GM19099 (cell line): ENCODE measurements around the gene CEP20.

ENCODE experiments used
- POLR2A ChIP-seq: IDR thresholded peaks from 3 replicates; pipeline ENCODE4 v1.6.1; 2011; ENCODE audit warnings: low read depth; ENCODE audit not compliant: insufficient read length; ENCODE audit errors: extremely low read depth

The CEP20 gene

DNA sequence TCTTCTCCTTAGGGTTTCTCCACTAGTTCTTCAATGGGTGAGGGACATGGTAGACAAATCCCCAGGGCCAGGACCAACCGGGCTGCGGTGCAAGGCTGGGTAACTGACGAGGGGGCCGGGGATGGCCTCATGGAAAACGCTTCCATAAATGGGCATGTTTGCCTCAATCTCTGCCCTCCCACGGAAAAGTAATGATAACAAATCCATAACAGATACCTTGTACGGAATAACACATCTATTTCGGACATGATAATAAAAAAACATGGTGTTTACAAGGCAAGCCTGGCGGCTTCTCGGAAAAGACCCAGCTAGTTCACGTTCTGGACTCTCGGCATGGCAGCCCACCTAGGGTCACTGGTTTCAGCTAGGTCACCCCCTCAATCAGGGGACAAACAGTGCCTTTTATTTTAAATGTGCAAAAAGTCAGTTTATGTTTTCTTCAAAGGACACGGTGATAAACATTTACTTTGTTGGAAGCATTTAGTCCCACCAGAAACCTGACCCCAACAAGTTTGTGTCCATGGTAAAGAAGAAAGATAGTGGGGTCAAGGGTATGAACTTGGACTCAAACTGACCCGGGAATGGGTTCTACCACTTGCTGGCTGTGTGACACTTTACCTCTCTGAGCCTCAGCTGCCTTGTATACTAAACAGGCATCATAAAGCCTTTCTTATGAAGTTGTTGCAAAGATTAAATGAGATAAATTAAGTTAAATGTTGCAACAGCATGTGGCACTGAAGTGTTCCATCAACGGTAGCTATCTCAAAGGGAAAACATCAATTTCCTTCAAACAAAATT, 33.3 kb downstream of the CEP20 start:
- TF ChIP-seq POLR2A = no peak

DNA sequence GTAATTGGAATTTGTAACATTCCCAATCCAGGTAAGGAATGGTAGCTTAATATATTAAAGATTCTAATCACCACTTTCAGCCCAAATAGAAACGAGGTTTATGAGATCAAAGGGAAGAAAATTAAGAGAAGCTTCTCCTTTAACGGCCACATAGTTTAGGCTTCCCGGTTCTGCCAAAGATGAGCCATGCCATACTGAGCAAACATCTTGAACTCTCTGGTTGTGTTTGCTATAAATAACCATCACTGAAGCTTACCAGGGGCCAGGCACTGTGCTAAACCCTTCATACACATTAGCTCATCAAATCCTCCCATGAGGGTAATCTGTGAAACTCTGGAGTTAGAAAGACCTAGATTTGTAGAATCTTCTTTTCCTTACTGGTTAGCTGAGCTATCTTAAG, 34.3 kb downstream of the CEP20 start:
- TF ChIP-seq POLR2A = no peak

DNA sequence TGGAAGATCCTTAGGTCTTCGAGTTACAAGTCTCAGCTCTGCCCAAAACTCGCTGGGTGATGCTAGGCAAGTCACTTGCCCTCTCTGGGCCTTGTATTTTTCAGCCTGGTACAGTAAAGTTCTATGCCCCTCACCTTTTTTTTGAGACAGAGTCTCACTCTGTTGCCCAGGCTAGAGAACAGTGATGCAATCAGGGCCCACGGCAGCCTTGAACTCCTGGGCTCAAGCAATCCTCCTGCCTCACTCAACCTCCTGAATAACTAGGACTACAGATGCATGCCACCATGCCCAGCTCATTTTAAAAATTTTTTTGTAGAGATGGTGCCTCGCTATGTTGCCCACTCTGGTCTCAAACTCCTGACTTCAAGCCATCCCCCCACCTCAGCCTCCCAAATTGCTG, 35.4 kb downstream of the CEP20 start:
- no peak for TF ChIP-seq POLR2A

DNA sequence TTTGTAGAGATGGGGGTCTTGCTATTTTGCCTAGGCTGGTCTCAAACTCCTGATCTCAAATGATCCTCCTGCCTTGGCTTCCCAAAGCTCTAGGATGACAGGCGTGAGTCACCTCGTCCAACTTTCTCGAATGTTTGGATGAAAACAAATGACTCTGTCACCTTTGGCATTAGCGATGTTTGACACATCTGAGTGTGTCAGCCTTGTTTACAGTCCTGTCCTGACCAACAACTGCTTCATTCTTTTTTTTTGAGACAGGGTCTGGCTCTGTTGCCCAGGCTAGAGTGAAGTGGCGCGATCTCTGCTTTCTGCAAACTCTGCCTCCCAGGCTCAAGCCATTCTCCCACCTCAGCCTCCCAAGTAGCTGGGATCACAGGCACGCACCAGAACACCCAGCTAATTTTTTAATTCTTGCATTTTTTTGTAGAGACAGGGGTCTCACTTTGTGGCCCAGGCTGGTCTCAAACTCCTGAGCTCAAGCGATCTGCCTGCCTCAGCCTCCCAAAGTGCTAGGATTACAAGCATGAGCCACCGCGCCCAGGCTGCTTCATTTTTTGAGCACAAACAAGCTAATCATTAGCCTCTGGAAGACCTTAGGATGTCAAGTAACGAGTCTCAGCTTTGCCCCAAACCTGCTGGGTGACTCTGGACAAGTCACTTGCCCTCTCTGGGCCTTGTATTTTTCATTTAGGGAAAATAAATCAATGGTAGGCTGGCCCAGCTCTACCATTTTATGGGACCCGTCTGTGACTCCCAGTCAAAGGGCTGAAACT, 39.0 kb downstream of the CEP20 start:
- no peak for TF ChIP-seq POLR2A

DNA sequence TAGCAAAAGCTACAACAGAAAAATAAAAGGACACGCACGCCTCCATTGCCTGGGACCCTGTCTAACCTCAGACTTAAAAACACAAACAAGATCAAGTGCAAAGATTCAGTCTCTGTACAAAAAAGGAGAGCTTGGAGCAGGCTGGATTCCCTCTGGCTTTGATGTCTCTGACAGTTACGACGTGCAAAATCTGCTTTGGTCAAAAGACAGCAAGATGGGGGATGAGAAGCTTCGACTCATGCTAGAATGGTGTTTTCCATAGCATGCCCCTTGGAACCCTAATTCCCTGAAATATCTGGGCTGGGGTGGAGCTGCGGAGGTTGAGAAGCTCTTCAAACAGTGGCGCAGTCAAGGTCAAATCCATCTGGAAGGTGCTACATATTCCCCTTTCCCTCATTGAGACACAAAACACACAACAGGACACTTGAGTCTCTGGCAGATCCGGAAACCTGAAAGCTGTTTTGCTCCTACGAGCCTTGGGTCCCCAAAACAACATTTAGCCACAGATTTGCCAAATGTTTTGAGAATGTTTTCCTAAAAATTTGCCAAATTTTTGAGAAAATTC, 40.7 kb downstream of the CEP20 start:
- TF ChIP-seq POLR2A = no peak

DNA sequence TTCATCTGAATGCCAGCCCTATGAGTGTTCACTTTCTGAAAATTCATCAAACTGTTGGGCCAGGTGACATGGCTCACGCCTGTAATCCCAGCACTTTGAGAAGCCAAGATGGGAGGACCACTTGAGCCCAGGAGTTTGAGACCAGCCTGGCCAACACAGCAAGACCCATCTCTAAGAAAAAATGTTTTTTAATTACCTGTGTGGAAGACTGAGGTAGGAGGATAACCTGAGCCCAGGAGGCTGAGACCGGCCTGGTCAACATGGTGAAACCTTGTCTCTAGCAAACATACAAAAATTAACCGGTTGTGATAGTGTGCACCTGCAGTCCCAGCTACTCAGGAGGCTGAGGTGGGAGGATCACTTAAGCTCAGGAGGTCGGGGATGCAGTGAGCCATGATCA, 41.9 kb downstream of the CEP20 start:
- TF ChIP-seq POLR2A = no peak

DNA sequence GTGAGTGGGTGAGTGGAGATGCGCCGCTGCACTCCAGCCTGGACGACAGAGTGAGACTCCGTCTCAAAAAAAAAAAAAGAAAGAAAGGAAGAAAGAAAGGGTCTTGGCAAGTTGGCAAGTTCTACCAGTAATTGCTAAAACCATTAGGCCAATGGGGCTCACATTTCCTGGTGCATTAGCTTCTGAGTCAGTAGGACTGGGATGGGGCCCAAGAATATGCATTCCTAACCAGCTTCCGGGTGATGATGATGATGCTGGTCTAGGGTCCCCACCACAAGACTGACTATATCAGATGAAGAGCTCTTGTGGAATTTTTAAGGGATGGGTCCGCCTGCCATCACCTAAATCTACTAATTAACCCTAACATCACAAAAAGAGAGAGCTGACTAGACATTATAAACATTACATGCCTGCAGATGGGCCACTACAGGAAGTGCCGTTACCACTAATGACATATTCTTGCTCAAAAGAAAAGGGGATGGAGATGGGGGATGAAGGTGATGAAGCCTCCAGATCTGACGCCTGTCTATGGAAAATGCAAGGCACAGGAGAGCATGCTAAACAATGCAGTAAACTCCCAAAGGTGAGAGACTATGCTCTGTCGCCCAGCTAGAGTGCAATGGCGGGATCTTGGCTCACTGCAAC, 44.6 kb downstream of the CEP20 start:
- no peak for TF ChIP-seq POLR2A

DNA sequence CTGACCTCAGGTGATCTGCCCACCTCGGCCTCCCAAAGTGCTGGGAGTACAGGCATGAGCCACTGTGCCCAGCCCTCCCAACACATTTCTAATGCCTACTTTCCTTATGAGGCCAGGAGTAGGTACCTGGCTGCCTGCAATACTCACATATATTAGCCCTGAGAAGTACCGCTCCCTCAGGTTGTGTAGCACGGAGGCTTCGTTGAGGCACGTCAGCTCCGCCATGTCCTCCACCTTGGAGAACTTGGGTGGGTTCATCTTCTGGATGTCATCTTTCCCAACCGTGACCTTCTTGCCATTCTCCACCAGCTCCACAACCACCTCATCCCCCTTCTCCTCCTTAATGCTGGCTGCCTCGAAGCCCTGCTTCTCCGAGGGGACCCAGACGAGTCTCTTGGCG, 50.6 kb downstream of the CEP20 start:
- TF ChIP-seq POLR2A = no peak

DNA sequence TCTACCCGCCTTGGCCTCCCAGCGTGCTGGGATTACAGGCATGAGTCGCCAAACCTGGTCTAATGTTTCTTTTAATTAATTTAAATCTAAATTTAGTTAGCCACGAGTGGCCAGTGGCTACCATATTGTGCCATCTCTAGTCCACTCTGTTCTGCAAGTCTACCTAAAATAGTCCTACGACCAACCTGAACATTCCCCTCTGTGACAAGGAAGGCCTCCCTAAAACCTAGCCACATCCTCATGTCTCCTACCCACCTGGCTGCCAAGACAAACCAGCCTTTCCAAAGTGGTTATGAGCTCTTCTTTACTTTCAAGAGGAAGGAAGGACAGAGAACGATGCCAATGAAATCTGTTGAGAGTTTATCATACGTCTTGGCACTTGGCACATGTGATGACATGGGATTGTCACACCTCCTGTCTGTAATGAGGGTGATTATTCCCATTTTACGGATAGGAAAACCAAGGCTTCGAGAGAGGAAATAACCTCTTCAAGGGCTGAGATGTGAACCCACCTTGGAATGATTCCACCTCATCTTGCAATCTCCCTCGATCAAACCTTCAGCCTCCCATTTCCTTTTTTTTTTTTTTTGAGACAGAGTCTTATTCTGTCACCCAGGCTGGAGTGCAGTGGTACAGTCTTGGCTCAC, 51.3 kb downstream of the CEP20 start:
- no peak for TF ChIP-seq POLR2A

DNA sequence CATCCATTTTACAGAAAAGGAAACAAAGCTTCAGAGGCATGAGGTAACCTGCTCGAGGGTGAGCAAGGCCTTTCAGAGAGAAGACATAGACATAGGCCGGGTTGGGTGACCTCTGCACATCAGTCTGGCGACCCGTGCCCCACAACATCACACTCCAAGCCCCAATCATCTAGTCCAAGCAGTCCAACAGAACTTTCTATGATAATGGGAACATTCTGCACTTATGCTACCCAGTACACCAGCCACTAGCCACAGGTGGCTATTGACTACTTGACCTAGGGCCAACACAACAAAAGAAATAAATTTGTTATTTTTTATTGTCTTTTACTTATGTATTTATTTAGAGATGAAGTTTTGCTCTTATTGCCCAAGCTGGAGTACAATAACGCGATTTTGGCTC, 52.3 kb downstream of the CEP20 start:
- TF ChIP-seq POLR2A = no peak

DNA sequence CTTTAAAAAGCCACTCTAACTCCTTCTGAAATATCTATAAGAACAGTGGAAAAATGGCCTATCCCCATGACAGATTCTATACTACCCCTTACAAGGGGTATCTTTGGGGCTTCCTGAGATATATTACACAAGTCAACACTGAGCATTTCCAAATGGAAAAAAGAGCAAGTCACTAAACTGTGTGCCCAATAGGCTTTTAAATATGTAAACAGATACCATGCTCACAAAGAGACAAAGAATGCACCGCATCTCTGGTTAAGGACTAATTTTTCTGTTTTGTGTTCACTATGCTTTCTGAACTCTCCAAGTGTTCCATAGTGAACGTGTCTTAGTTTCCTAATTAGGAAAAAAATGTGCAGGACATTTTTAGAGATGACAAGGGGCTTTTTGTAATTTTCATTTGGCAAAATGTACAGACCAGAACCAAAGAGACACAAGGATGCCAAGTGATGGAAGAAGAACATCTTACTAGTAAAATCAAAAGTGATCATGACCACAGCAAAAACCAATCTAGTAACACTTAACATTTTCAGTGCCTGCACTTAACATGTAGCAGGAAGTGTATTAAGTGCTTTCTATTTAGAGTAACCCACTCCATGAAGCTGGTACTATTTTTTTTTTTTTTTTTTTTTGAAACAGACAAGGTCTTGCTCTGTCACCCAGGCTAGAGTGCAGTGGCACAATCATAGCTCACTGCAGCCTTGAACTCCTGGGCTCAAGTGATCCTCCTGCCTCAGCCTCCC, 53.1 kb downstream of the CEP20 start:
- TF ChIP-seq POLR2A = no peak

DNA sequence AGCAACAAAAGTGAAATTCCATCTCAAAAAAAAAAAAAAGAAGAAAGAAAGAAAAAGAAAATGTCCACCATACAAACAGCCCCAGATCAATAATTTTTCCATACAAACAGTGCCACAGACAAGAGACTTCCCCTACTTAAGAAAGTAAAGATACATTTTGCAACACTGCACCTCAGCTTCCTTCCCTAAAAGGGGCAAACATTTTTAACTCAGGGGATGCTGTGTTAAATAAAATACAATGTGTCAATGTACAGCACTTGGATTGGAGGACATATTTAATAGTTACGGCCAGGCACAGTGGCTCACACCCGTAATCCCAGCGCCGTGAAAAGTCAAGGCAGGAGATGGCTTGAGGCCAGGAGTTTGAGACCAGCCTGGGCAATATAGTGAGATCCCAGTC, 53.9 kb downstream of the CEP20 start:
- TF ChIP-seq POLR2A = no peak

DNA sequence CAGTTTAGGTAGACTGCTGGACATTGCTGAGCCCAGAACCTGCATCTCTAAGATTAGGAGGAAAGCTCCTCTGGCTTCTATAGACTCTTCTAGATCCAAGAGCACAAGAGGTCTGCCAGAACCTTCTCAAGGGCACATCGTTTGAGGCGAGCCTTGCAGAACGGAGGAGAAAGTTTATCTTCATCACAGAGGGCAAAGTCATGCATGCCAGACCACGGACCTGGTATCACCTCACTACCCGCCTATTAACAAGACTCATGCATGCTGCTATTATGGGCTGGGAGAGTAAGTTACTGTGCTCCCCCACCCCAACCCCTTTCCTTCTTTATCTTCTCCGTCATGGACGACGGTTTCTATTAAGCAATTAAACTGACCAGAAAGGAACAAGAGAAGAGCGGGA, 54.9 kb downstream of the CEP20 start:
- no peak for TF ChIP-seq POLR2A

DNA sequence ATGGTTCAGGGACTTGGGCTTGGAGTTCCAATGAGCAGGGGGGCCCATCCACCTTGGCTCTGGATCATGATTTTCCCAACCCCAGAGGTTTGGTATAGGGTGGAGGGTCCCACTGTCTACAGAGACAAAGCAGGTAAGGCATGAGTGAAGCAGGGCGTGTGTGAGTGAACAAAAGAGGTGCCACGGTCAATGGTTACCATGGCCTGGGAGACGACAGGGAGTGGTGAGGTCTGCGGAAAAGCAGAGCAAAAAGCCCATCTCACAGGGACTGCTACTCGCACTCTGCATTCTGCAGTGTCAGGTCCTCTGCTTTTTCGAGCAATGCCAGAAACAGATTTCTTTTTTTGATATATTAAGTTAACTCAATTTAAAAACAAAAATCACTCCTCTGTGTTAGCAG, 56.2 kb downstream of the CEP20 start:
- no peak for TF ChIP-seq POLR2A
